Measurements from ENCODE around the gene CA11.
"Not testable (repeated sequence)": the region's sequence is repeated elsewhere in the genome, so short reads cannot be mapped to it uniquely, and the experiment has no call there.

Gene CA11

DNA sequence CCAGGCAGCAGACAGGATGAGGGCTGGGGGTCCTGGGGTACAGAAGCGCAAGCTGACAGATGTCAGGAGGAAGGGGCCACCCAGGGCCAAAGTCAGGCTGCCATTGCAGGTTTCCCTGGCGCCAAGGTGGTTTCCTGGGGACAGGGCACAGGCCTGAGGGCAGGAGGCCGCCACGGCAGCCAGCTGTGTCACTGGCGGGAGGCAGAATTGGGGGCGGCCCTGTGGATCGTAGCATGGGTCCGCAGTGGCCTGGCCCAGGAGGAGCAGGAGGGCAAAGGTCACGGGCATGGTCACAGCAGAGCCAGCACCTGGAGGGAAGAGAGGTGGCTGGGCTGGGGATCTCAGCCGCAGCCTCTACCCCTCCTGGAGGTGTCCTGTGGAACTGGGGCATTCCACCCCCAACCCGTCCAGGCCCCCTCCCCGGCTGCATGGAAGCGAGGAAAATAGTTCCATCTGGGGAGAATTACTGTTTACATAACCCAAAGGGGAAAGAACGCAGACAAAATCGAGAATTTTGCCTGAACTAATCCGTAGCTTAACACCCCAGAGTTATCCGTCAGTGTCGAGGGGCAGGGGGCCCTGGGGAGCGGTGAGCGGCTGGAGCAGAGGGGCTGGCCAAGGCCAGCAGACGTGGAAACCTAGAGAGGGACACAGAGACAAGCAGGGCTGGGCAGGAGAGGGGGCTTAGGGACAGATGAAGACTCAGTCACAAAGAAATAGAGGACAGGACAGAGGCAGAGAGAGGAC, 24.9 kb upstream of the CA11 start:
- FAIRE-seq (no peak), DNase-seq (ENCODE audit: insufficient read length, low spot score) (no peak)

DNA sequence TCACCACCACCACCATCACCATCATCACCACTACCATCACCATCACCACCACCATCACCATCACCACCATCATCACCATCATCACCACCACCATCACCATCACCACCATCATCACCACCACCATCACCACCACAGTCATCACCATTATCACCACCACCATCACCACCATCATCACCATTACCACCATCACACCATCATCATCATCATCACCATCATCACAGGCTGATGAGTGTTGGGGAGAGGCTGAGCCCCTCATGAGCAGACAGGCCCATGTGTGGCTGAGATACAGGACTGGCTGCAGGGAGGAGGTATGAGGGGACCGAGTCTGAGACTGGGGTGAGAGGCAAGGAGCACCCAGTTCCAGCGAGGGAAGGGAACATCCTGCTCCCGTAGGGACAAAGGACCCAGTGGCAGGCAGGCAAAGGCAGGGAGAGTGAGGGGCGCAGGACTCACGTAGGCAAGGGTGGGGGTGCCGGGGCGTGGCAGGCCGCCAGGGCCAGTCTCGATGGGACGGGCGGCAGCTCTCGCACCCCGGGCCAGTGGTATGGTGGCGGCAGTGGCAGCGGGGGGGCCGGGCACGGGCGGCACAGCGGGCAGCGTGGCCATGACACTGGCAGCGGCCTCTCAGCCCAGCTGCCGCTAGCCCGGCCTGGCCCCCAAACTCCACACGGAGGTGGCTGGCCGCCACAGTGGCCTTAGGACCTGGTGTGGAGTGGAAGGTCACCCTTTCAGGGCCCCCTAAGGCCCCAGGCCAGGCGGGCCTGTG, 24.1 kb upstream of the CA11 start:
- no peak for DNase-seq (ENCODE audit: insufficient read length, low spot score)
- FAIRE-seq, result no peak

DNA sequence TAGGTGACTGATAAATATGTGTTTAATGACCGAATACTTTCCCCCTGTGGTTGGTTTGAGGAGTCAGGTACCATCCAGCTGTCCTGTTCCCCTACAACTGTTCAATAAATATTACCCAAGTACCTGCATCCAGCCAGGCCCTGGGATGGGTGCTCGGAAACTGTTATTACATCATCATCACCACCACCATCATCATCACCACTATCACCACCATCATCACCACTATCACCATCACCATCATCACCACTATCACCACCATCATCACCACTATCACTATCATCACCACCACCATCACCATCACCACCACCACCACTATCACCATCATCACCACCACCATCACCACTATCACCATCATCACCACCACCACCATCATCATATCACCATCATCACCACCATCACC, 22.8 kb upstream of the CA11 start:
- FAIRE-seq, result no peak
- DNase-seq (ENCODE audit: insufficient read length, low spot score), result no peak

DNA sequence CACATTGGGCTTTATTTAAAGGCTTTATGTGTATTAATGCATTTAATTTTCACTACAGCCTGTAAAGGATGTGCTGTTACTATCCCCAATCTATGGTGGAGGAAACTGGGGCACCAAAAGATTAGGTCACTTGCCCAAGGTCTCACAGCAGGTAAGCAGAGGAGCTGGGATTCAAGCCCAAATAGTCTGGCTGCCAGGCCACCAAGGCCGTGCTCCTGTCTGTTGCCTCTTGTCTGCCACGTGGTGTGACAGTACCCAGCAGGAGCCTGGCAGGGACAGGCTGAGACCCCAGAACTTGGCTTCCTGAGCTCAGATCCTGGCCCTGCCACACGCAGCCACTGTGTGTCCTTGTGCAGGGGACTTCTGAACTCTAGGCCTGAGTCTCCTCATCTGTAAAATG, 22.3 kb upstream of the CA11 start:
- DNase-seq (ENCODE audit: insufficient read length, low spot score) (no peak), FAIRE-seq (no peak)

DNA sequence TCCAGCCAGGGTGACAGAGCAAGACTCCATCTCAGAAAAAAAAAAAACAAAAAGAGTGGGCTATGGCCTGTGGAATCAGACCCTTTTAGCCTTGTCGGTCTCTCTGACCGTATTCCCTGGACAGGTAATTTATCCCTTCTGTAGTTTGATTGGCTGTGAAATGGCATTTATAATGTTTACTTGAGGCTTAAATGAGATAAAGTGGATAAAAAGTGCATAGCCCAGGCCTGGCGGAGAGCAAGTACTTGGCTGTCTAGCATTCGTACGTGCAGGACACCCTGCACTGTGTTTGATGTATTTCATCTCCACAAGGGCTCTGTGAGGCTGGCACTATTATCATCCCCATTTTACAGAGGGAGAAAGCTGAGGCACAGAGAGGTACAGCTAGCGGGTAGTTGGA, 19.8 kb upstream of the CA11 start:
- no peak for FAIRE-seq
- no peak for DNase-seq (ENCODE audit: insufficient read length, low spot score)

DNA sequence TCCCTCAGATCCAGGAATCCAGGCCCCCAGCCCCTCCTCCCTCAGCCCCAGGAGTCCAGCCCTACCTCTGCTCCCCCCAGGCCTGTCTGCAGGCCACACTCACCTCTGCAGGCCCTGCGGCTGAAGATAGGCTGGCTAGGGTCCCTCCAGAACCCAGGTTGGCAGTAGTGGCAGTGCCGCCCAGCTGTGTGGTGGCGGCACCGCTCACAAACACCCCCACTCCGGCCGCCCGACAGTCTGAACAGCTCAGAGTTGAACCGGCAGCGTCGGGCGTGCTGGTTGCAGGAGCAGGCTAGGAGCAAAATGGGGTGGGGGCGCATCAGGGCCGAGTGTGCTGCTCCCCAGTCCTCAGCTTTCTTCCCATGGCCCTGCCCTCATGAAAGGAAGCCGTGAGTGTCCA, 18.5 kb upstream of the CA11 start:
- DNase-seq (ENCODE audit: insufficient read length, low spot score) (no peak), FAIRE-seq (no peak)

DNA sequence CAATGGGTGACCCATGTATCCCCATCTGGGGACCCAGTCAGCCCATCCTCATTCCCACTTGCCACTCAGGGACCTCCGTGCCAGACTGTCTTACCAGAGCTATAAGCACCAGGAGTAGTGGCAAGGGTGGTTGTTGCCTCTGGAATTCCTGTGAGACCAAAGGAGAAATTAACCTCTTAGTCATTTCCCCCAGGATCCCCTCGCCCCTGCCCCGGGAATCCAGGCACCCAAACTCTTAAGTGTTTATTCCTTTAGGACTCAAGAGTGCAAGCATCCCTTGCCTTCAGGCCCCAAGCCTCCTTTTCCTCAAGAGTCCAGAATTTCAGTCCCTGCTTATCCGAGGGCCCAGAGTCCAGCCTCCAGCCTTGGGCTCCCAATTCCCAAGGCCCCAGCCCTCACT, 17.7 kb upstream of the CA11 start:
- no peak for DNase-seq (ENCODE audit: insufficient read length, low spot score)

DNA sequence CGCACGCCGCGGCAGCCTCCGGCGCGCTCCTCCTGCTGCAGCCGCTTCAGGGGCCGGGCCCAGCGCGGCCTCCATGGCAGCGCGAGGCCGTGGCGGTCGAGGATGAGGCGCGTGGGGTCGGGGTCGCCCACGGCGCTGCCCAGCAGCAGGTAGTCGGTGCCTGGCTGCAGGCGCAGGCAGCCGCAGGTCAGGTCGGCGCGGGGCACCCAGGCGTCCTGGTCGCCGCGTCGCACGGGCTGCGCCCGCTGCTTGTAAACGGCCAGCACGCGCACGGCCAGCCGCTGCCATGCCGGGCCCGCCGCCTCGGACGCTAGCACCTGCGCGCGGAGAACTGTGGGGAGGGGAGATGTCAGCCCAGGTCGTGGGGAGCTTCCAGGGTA, 15.7 kb upstream of the CA11 start:
- DNase-seq (ENCODE audit: insufficient read length, low spot score) (no peak), FAIRE-seq (no peak)

More for the DNA sequence above, 17.7 kb upstream of the CA11 start:
- FAIRE-seq, result no peak

DNA sequence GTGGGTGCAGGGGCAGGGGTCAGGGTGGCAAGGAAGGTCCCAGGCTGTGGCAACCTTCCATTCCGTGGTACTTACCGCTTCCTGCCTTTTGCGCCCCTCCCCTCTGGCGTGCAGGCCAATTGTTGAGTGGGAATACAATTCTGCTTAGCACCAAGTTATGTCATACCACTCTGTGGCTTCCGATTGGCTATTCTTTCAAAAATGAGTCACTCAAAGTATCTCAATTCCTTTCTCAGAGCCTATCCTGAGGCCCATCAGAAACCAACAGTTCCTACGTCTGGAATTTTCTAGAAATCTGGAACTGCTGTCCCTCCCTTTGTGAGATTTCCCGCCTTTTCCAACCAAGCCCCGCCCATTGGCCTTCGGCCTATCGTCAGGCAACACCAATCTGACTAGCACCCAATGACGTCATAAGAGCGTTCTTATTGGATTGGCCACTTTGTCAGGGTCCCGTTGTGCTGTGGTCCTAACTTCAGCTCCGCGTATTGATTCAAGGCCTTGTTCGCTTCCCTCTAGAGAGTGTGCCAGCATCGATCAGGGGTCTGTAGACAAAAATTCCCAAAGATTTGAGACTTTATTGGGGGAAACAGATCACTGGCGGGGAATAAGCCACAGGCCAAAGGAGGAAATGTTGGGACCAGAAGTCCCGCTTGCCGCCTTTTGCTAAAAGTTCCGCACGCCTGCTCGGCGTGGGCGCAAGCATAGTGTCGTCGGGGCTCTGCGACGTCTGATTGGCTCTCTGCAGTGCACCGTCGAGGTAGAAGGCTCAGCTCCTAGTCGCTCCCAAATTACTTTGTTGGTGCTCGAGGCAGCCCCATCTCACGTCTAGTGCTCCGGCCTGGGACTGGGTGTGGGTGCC, 15.1 kb upstream of the CA11 start:
- FAIRE-seq, result peak; percentile 100
- peak; percentile 100 for DNase-seq (ENCODE audit: insufficient read length, low spot score)

DNA sequence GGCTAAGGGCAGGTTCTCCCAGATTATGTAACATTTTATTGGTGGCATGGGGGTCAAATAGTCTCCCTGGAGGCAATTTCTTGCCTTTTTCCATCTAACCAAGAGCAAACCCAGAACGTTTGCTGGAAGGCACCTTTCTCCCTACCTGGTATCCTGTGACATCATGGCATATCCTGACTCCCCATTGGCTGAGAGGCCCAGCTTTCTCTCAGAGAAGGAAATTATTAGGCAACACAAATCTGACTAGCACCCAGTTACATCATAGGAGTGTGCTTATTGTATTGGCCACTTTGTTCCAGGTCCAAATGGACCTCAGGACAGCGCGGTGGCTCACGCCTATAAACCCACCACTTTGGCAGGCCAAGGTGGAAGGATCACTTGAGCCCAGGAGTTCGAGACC, 13.8 kb upstream of the CA11 start:
- DNase-seq (ENCODE audit: insufficient read length, low spot score), result no peak
- FAIRE-seq, result no peak

DNA sequence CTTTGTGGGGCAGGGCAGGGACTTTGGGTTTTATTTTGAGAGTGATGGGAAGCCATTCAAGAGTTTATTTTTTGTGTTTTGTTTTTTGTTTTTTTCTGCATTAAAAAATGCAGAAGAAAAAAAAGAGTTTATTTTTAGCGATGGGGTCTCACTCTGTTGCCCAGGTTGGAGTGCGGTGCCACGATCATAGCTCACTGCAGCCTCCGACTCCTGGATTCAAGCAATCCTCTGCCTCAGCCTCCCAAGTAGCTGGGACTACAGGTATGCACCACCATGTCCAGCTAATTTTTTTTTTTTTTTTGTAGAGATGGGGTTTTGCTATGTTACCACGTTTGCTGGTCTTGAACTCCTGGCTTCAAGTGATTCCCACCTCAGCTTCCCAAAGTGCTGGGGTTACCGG, 12.5 kb upstream of the CA11 start:
- FAIRE-seq, result no peak
- no peak for DNase-seq (ENCODE audit: insufficient read length, low spot score)

DNA sequence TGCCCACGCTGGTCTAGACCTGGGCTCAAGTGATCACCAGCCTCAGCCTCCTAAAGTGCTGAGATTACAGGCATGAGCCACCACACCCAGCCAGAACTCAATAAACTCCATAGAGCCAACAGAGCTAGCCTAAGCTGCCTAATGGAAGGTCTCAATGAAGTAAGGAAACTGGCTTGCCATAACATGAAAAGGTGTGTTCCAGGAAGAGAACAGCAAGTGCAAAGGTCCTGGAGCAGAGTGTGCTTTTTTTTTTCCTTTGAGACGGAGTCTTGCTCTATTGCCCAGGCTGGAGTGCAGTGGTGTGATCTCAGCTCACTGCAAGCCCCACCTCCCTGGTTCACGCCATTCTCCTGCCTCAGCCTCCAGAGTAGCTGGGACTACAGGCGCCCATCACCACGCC, 11.8 kb upstream of the CA11 start:
- DNase-seq (ENCODE audit: insufficient read length, low spot score); FAIRE-seq: not testable (repeated sequence)

DNA sequence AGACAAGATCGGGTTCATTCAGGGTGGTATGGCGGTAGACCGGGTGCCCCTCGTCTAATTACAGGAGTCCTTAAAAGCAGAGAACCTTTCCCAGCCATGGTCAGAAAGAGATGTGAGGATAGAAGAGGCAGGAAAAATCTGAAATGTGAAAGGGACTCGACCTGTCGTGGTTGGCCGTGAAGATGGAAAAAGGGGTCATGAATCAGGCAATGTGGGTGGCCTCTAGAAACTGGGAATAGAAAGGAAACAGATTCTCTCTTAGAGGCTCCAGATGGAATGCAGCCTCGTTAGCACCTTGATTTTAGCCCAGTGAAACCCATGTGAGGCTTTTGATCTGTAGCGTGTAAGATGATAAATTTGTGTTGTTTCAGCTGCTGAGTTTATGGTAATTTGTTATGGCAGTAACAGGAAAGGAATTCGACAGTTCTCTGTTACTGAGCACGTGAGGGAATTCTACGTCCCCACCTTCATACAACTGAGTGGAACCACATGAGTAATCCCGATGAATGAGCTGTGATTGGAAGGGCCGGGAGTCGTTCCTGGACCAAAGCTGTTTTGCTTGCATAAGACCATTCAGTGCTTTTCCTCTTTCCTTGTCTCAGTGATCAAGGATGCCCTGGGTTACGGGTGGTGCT, 11.0 kb upstream of the CA11 start:
- DNase-seq (ENCODE audit: insufficient read length, low spot score) (no peak), FAIRE-seq (no peak)

DNA sequence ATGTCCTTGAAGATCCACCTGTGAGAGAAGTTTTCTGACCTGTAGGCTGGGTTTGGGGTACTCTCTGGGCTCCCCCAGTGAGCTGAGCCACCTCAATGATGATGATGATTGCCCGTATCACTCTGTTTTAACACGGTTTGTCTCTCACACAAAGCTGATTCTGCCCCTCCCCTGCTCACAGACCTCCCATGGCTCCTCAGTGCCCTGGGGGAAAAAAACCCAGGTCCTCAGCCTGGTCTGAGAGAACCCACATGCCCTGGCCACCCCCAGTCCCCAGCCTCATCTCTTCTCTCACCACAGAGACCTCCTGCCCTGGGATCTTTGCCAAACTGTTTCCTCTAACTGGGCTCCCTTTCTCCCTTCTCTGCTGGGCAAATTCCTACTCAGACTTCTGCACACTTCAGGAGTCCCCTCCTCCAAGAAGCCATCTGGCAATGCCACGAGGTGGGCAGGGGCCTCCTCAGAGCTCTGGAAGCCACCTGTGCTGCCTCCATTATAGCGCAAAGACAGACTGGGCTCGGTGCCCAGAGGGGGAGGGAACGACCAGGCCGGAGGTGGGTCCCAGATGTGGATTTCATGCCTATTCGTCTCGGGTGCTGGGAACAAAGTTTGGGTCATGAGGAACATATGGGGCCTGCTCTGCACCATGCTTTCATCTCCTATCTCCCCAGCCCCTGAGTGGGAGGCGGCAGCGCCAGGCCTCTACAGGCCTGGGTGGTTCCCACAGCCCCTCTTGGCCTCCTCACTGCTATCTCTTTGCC, 8.5 kb upstream of the CA11 start:
- no peak for FAIRE-seq
- no peak for DNase-seq (ENCODE audit: insufficient read length, low spot score)

DNA sequence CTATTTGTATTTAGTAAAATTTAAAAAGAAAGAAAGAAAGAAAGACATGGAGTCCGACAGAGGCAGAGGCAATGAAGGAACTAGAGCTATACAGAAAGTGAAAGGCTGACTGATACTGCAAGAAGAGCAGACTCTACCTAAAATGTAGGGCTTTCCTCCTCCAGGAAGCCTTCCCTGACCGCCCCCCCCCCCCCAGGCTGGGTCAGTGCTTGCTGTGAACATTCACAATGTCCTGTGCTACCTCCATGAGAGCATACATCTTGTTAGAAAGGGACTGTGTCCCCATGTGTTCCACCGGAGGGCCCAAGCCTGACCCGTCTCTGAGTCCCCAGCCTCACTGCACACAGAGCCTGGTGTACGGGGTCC, 5.7 kb upstream of the CA11 start:
- no peak for DNase-seq (ENCODE audit: insufficient read length, low spot score)
- FAIRE-seq, result no peak

DNA sequence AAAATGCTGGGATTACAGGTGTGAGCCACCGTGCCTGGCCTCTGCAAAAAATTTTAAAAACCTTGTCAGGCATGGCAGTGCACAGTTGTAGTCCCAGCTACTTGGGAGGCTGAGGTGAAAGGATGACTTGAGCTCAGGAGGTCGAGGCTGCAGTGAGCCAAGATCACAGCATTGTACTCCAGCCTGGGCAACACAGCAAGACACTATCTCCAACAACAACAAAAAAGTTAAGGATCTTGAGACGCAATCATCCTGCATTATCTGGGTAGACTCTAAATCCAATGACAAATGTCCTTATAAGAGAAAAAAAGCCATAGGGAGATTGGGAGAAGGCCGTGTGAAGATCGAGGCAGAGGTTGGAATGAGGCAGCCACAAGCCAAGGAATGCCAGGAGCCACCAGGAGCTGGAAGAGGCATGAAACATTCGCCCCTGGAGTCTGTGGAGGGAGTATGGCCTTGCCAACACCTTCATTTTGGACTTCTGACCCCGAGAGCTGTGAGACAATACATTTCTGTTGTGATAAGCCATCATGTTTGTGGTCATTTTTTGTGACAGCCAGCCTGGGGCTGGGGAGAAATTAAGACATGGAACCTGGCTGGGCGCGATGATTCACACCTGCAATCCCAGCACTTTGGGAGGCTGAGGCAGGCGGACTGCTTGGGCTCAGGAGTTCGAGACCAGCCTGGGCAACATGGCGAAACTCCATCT, 5.1 kb upstream of the CA11 start:
- no peak for FAIRE-seq
- no peak for DNase-seq (ENCODE audit: insufficient read length, low spot score)

DNA sequence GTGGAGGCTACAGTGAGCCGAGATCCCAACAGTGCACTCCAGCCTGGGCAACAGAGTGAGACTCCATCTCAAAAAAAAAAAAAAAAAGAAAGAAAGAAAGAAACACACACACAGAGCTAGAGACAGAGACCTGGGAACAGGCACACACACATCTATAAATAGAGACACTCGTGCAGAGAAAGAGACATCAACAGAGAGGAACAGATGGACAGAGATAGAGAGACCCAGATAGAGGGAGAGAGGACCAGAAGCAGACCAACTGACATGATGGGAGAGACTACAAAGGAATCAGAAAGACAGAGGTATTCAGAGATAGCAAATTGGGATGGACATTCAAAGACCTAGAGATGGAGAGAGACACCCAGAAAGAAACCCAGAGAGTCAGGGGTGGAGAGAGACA, 2.1 kb upstream of the CA11 start:
- DNase-seq (ENCODE audit: insufficient read length, low spot score) (no peak), FAIRE-seq (no peak)

DNA sequence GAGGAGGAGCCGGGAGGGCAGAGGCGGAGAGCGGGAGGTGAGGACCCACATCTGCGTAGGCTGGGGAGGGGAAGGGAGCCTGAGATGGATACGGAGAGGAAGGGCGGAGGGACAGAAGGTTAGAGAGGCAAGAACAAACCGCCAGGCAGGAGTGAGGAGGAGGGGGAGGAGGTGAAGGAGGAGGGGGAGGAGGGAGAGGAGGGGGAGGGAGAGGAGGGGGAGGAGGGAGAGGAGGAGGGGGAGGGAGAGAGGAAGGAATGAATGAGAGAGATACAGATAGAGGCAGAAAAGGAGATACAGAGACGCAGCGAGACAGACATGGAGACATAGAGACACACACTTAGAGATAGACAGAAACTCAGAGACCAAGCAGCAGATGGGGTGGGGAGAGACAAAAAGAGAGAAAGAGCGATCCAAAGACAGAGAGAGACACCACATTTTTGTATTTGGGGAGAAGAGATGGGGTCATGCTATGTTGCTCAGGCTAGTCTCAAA, 782 bp upstream of the CA11 start:
- DNase-seq (ENCODE audit: insufficient read length, low spot score) (no peak), FAIRE-seq (peak; percentile 45)

DNA sequence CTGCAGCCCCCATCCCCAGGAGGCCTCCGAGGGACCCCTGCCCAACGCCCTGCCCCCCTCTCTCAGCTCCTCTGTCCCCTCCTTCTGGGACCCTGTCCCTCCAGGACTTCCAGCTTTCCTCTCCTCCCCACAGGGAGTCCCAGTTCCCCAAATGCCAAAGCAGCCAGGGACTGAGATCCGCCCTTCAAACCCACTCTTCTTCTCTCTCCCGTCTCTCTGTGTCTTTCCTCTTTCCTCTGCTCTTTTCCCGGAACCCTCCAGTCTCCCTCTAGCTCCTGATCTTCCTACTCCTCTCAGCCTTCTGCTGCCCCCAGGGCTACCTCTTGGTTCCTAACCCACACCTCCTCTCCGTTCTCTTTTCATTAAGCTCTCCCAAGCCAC, 377 bp downstream of the CA11 start:
- DNase-seq (ENCODE audit: insufficient read length, low spot score) (no peak), FAIRE-seq (no peak)

Data from GM19239 (cell line).